Measurements from ENCODE around the gene ADCY4. TPM values are rescaled to one million over a fixed set of nuclear protein-coding genes. Genes with fewer than 3 reads are reported as not detected.

ADCY4 gene
- total and polyA plus RNA-seq, 2 of the 8 experiments (the other 6 are each of a cell fraction or from before 2014, with no cell fraction given) = 0.27 to 0.35 TPM

- ChIA-PET POLR2A (ENCODE audit: partially characterized antibody) (interaction anchor here (0.6 to 1.8 kb wide), 4 partner anchors 26 to 96 kb away, joined by 3 to 6 read pairs (median 4); partner anchors contain the start of genes CBLN3 and KHNYN), CTCF (ENCODE audit: partially characterized antibody) (interaction anchor here (0.6 to 27.8 kb wide), 9 partner anchors 11 to 469 kb away, joined by 3 to 664 read pairs (median 6); partner anchors contain the start of genes CBLN3, KHNYN and NFATC4)
- Histone ChIP-seq H2AFZ (ENCODE audit: low read length) (no peak overlapping the region), H3K14ac (ENCODE audit: insufficient read length) (no peak overlapping the region), H3K79me2 (ENCODE audit: control insufficient read depth in 1 of 2, insufficient read depth in 2 of 2, low read length in 2 of 2) (no peaks in the 10 kb centered on the region), H3K36me3 (ENCODE audit: control insufficient read depth in 2 of 4, insufficient read depth in 4 of 4, low read length in 3 of 4) (no peaks in the 10 kb centered on the region), H2BK120ac (replicated peaks; ENCODE audit: low read depth, low read length) (no peak overlapping the region), H2AK5ac (ENCODE audit: low read depth, low read length) (no peak overlapping the region), H3K4me1 (replicated peaks in 1 of 4; ENCODE audit: control insufficient read depth in 3 of 4, insufficient read depth in 4 of 4, low read length in 3 of 4) (peaks cover 0 to 5% (median 0%) of the 10 kb centered on the region in 4 experiments; a peak in 2 of 7 replicates), H3K79me1 (ENCODE audit: low read depth, low read length) (no peaks in the 10 kb centered on the region), H2BK15ac (ENCODE audit: low read length) (no peak overlapping the region), H3K23me2 (ENCODE audit: low read depth, low read length) (peaks cover 8% of the 10 kb centered on the region; the same call in 1 of the 2 replicates), H4K91ac (replicated peaks; ENCODE audit: insufficient read length, low read length) (no peak overlapping the region), H3K56ac (replicated peaks; ENCODE audit: insufficient read length, low read depth, low read length) (no peak overlapping the region), H3K27ac (ENCODE audit: low read depth, low read length) (no peak overlapping the region), H2BK5ac (ENCODE audit: low read depth, low read length) (no peak overlapping the region), H4K5ac (ENCODE audit: insufficient read length, low read depth, low read length) (no peak overlapping the region), H2BK20ac (ENCODE audit: low read length) (no peak overlapping the region), H3K9me3 (ENCODE audit: insufficient read depth in 2 of 2, low read depth in 1 of 2, low read length in 1 of 2) (no peaks in the 10 kb centered on the region), H3K23ac (ENCODE audit: insufficient read length) (no peak overlapping the region), H3K4me3 (ENCODE audit: extremely low read depth in 1 of 4, insufficient read depth in 2 of 4, low read depth in 3 of 4, low read length in 4 of 4) (no peak overlapping the region), H3K4me2 (ENCODE audit: insufficient read depth in 1 of 2, low read depth in 2 of 2, low read length in 2 of 2) (no peak overlapping the region; a peak in 1 of 4 replicates), H4K8ac (ENCODE audit: extremely low read depth, insufficient read depth, low read length) (no peak overlapping the region), H4K20me1 (replicated peaks in 1 of 2; ENCODE audit: control insufficient read depth in 1 of 2, insufficient read depth in 2 of 2, low read length in 2 of 2) (no peaks in the 10 kb centered on the region), H3K4ac (replicated peaks; ENCODE audit: insufficient read length, low read depth, low read length) (no peak overlapping the region), H3K9ac (replicated peaks in 1 of 4; ENCODE audit: extremely low read depth in 1 of 4, low read depth in 3 of 4, low read length in 3 of 4) (no peak overlapping the region), H3K27me3 (replicated peaks in 1 of 4; ENCODE audit: control insufficient read depth in 3 of 4, extremely low read depth in 1 of 4, insufficient read depth in 3 of 4, low read length in 3 of 4) (peaks cover 42 to 63% (median 61%) of the 10 kb centered on the region in 4 experiments), H2BK12ac (ENCODE audit: low read depth, low read length) (no peak overlapping the region), H3K18ac (ENCODE audit: extremely low read depth, low read length) (no peak overlapping the region)
- DNase-seq (ENCODE audit: low read depth in 1 of 2, low spot score in 2 of 2) (no peak), FAIRE-seq (no peak)
- WGBS, 2 experiments (ENCODE audit: extremely low coverage in 1 of 2, insufficient coverage in 1 of 2, insufficient read length in 1 of 2, insufficient replicate concordance in 2 of 2, low coverage in 1 of 2, low lambda C conversion rate in 2 of 2, missing lambda C conversion rate in 1 of 2) = 73% methylated on average over 1 of the region's 1 CpG; no CpG with 5 or more reads in 1 of the 2 experiments
- TF ChIP-seq MAFK (IDR thresholded peaks at IDR 0.05; ENCODE audit: low read depth, low read length) = no peak
- TF ChIP-seq HDAC2 (IDR thresholded peaks at IDR 0.05; ENCODE audit: borderline replicate concordance in 1 of 2, low read depth in 2 of 2, low read length in 2 of 2) = no peak
- no peak for TF ChIP-seq SUZ12 (IDR thresholded peaks at IDR 0.05; ENCODE audit: low read length)
- TF ChIP-seq MAX (IDR thresholded peaks at IDR 0.05) = no peak
- TF ChIP-seq RAD21 (IDR thresholded peaks at IDR 0.05 in 1 of 2, conservative IDR thresholded peaks at IDR 0.05 in 1 of 2; ENCODE audit: low read depth in 2 of 2, low read length in 2 of 2) = no peak
- TF ChIP-seq BCL11A (IDR thresholded peaks at IDR 0.05; ENCODE audit: low read depth in 2 of 2, low read length in 2 of 2) = no peak
- no peak for TF ChIP-seq CHD2 (IDR thresholded peaks at IDR 0.05; ENCODE audit: low read length)
- no peak for TF ChIP-seq JUND (IDR thresholded peaks at IDR 0.05; ENCODE audit: low read length)
These were observed 5.7 kb upstream of the ADCY4 start for GRCh38 chr14:24340606-24341005.
